ENCODE data around the gene SLIRP.
"Not testable (repeated sequence)": the region's sequence is repeated elsewhere in the genome, so short reads cannot be mapped to it uniquely, and the experiment has no call there.

The SLIRP gene

GRCh38 chr14:77746064-77746702, 38.3 kb downstream of the SLIRP start:
- DNase-seq (ENCODE audit: low spot score) = no peak

DNA sequence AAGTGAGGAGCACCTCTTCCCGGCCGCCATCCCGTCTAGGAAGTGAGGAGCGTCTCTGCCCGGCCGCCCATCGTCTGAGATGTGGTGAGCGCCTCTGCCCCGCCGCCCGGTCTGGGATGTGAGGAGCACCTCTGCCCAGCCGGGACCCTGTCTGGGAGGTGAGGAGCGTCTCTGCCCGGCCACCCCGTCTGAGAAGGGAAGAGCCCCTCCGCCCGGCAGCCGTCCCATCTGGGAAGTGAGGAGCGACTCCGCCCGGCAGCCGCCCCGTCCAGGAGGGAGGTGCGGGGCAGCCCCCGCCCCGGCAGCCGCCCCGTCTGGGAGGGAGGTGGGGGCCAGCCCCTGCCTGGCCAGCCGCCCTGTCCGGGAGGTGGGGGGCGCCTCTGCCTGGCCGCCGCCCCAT, 39.5 kb downstream of the SLIRP start:
- DNase-seq (ENCODE audit: low spot score) = not testable (repeated sequence)

- no peak for DNase-seq (ENCODE audit: low spot score)
These were observed 44.4 kb downstream of the SLIRP start for GRCh38 chr14:77752266-77752665.

DNA sequence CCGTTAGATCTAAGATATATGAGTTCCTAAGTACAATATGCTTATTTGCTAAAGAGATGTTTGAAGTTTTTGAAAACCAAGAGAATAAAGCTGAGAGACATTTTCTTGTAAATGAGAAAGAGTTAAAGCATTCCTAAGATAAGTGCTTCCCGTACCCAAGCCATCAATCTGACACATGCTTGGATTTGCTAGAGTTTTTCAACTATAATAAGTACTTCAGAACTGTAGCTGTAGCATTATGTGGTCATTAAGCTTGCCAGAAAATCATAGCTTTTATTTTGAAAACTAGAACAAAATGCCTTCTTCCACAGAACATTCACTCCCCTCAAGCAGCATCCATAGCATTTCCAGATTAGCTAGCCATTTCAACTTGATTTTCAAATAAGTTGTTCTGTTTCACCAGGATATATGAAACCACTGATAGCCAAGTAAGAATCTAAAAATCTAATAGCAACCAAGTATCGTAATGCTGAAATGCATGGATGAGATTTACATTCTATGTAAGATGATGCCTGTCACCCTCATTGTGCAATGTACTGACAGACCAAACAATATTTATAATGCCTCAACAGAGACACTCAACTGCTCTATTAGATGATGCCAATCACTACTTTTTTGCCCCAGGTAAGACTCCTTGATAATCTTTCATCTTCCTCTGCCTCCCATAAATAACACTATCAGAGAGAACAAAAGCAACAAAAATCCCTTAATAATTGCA, 45.1 kb downstream of the SLIRP start:
- DNase-seq (ENCODE audit: low spot score) = no peak

- DNase-seq (ENCODE audit: low spot score) = peak; percentile 97
These were observed 52.7 kb downstream of the SLIRP start, which contains the start of gene SNW1 for GRCh38 chr14:77760381-77761204. SNW1 (minus strand) TSS chr14:77761156; CDS start chr14:77761127, 29 bp downstream.

GRCh38 chr14:77761205-77761931, 53.5 kb downstream of the SLIRP start:
- DNase-seq (ENCODE audit: low spot score) = peak; percentile 47

GRCh38 chr14:77763316-77763715, 55.4 kb downstream of the SLIRP start:
- DNase-seq (ENCODE audit: low spot score) = no peak

DNA sequence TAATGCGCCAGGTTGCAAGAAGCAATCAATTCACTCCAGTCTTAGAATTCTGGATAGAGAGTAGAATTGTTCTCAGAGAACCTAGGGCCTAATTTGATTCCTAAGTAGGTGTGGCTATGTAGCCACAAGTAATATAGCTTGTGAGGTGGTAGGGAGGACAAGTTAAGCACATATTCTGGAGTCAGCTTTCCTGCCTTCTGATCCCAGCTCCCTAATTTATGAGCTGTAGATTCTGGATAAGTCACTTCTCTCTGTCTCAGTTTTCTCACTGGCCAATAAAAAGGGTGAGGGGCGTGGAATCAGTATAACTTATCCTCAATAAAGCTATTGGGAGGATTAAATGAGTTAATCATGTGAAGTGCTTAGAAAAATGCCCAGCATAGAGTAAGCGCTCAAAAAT, 56.1 kb downstream of the SLIRP start:
- no peak for DNase-seq (ENCODE audit: low spot score)

All from AG08395 (cell line).